GM18873 (cell line): ENCODE data around the gene ABHD4.
"Not testable (repeated sequence)": the region's sequence is repeated elsewhere in the genome, so short reads cannot be mapped to it uniquely, and the experiment has no call there.

Source experiments
- ATAC-seq: cut with Tn5 transposase; IDR thresholded peaks from one replicate; pipeline ENCODE4 v1.9.1; 2021; ENCODE audit warnings: mild to moderate bottlenecking, moderate library complexity, moderate number of reproducible peaks; ENCODE audit not compliant: unreplicated experiment, low FRiP score

Gene ABHD4, protein sequence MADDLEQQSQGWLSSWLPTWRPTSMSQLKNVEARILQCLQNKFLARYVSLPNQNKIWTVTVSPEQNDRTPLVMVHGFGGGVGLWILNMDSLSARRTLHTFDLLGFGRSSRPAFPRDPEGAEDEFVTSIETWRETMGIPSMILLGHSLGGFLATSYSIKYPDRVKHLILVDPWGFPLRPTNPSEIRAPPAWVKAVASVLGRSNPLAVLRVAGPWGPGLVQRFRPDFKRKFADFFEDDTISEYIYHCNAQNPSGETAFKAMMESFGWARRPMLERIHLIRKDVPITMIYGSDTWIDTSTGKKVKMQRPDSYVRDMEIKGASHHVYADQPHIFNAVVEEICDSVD

DNA sequence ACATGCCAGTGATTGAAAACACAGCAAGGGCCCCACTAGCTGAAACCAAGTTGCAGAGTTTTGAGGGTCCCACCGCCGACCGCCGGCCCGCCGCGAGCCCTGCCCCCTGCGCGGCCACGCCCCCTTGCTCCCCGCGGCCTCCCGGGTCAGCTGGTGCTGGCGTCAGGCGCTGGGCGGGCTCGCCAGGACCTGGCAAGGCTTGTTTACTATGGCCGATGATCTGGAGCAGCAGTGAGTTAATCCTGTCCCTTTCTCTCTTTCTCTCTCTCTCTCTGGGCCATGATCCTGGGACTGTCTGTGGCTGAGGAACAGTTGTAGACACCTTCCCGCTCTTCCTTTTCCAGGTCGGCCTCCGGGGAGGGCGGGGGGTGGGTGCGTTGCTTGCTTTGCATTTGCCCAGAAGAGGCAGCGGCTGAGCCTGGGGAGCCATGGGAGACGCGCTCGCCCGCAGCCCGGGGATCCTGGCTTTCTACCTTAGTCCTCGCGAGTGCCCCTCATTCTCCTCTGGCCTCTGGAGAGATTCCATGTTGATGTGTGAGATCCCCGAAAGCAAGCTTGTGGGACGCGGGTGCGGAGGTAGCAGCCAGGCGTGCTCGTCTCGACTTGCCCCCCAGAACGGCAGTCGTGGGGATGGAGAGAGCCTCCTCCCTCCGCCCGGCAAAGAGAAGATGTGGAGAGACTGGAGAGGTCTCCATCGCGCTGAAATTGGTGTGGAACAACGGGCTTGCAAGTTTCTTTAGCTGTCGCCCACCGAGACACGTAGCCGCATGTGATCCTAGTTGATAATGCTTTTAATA lies at the start of gene ABHD4:
Gene ABHD4, plus strand, starts transcription at position 202 of the 797 bp plus-strand sequence. Its CDS starts 7 bp downstream, at position 209.
- ATAC-seq: peak; percentile 48

DNA sequence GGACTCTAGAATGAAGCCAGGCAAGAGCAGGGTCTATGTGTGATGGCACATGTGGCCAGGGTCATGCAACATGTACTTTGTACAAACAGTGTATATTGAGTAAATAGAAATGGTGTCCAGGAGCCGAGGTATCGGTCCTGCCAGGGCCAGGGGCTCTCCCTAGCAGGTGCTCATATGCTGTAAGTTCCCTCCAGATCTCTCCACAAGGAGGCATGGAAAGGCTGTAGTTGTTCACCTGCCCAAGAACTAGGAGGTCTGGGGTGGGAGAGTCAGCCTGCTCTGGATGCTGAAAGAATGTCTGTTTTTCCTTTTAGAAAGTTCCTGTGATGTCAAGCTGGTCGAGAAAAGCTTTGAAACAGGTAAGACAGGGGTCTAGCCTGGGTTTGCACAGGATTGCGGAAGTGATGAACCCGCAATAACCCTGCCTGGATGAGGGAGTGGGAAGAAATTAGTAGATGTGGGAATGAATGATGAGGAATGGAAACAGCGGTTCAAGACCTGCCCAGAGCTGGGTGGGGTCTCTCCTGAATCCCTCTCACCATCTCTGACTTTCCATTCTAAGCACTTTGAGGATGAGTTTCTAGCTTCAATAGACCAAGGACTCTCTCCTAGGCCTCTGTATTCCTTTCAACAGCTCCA lies 48.7 kb upstream of the ABHD4 start:
- ATAC-seq: no peak

DNA sequence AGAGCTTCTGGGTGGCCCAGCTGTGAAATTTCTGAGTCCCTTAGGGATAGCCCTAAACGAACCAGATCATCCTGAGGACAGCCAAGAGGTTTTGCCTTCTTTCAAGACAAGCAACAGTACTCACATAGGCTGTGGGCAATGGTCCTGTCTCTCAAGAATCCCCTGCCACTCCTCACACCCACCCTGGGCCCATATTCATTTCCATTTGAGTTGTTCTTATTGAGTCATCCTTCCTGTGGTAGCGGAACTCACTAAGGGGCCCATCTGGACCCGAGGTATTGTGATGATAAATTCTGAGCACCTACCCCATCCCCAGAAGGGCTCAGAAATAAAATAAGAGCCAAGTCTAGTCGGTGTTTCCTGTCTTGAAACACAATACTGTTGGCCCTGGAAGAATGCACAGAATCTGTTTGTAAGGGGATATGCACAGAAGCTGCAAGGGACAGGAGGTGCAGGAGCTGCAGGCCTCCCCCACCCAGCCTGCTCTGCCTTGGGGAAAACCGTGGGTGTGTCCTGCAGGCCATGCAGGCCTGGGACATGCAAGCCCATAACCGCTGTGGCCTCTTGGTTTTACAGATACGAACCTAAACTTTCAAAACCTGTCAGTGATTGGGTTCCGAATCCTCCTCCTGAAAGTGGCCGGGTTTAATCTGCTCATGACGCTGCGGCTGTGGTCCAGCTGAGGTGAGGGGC lies 48.0 kb upstream of the ABHD4 start:
- ATAC-seq: peak; percentile 58

DNA sequence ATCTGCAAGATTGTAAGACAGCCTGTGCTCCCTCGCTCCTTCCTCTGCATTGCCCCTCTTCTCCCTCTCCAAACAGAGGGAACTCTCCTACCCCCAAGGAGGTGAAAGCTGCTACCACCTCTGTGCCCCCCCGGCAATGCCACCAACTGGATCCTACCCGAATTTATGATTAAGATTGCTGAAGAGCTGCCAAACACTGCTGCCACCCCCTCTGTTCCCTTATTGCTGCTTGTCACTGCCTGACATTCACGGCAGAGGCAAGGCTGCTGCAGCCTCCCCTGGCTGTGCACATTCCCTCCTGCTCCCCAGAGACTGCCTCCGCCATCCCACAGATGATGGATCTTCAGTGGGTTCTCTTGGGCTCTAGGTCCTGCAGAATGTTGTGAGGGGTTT lies 46.5 kb upstream of the ABHD4 start:
- ATAC-seq: no peak

DNA sequence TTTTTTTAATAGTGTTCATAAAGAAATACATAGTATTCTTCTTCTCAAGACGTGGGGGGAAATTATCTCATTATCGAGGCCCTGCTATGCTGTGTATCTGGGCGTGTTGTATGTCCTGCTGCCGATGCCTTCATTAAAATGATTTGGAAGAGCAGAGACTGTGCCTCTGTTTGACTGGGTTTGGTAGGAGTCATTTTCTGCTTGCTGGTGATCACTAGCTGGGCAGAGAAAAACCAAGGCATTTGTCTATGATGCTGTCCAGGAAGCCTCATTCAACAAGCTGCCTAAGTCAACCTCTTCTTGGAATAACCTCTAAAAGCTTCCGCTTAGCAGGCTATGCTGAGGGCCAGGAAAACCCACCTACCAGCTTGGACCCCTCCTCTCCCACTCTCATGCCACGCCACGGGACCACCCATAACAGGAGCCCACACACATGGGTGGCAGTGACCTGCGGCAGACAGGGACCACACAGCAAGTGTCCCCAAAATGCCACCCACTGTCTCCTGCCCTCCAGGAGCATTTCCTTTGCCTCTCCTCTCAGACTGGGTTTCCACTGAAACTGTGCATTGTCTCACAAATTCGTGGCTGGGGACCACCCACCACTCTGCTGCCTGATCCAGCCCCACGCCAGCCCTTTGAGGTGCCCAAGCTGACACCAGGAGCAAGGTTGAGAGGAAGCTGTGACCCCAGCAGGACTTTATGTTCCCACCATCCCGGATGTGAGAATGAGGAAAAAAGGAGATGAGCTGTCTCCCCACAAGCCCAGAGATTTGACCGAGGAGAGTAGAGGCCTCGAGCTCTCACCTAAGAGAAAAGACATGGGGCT lies 45.9 kb upstream of the ABHD4 start:
- no peak for ATAC-seq

DNA sequence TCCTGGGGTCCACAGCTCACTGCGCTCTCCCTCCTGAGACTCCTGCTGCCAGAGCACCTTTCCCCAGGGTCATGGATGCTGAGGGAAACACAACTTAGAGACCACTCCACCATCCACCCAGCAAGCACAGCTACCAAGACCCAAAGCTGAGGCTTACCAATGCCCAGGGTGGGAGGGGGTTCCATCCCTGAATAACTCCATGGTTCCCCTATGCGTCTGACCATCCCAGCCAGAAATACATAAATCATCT lies 45.3 kb upstream of the ABHD4 start:
- no peak for ATAC-seq

DNA sequence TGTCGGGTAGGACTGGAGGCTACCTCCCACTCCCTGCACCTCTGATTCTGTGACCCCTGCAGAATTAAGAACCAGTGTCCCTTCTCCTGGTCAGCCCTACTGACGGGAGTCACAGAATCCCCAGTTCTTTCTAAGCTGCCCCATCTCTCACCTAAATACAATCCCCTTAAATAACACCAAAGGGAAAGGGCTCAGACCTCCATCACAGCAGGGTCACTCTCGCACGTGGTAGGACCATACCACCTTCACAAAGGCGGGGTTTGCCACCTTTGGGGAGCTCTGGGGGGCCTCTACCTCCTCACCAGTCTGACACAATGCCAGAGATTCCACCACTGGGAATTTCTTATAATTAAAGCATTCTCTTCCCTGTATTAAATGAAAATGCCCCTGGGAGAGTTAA lies 44.7 kb upstream of the ABHD4 start:
- no peak for ATAC-seq

DNA sequence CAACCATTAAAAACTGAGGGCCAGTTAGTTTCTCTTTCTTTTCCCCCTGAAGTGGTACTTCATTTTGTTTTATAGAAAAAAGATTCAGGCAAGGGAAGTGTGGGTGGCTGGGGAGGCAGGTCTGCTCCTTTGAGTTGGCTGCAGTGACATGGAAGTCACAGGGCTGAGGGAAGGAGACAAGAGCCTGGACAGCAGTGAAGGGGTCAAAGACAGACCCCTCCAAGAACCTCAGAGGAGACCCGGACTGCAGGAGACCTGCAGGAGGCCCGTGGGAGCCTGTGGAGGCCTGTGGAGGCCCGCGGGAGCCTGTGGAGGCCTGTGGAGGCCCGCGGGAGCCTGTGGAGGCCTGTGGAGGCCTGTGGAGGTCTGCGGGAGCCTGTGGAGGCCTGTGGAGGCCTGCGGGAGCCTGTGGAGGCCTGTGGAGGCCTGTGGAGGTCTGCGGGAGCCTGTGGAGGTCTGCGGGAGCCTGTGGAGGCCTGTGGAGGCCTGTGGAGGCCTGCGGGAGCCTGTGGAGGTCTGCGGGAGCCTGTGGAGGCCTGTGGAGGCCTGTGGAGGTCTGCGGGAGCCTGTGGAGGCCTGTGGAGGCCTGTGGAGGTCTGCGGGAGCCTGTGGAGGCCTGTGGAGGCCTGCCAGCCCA lies 44.1 kb upstream of the ABHD4 start:
- ATAC-seq: not testable (repeated sequence)

DNA sequence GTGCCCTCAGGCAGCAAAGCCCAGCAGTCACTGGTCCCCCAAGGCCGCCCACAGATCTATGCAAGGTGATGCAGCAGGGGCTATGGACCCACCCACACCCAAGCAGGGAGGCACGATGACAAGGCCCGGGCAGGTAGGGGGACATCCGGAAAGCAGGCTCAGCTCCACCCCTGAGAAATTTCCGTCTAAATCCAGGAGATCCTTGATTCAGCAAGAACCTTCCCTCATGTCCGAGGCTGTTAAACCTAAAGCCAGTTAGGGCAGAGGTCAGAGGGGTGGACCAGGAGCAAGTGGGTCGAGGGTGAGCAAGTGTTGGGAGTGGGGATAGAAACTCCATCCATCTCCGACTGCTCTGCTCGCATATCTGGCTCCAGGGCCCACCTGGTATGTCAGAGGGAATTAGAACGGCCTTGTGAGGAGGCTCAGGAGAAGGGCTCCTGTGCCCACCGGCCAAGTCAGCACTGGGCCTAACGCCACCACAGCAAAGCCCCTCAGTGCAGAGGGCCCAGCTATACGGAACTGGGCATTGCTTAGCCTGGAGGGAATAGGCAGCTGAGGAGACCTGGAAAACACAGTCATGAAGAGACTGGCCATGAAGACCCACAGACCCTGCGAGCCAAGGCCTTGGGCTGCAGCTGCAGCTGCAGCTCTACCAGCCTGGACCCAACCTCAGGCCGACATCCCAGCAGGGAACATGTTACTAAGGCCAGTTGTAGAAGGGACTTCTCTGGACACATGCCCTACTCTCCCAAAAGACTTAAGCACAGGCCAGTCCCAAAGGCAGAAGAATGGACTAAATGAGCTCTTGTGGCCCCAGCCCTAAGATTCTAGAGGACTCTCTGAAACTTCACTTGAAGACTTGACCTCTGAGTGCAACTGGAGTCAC lies 43.4 kb upstream of the ABHD4 start:
- no peak for ATAC-seq

DNA sequence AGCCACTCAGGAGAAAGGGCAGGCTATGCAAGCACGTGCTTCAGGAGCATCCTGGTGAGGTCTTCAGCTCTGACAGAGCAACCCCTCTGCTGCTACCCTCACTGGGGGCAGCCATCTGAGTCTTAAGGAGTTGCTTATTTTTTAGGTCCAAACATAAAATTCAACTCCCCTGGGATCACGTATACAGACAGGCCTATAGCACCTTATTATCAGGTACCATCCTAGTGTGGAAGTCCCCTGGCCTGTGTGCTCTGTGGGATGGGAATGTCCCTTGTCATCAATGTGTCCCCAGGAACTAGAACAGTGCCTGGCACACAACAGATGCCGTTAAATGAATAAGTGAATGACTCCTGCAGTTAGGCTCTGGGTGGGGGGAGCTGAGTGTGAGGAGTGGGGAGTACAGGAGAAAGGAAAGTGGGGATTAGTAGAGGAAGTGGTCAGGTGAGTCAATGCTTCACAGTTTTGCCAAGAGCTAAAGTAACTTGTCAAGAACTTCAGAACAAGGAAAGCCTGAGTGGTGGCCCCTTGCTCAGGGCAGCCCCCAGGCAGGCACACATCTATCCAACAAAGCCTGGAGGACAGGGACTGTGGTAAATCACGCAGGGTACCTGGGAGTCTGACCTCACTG lies 42.6 kb upstream of the ABHD4 start:
- peak; percentile 9 for ATAC-seq

DNA sequence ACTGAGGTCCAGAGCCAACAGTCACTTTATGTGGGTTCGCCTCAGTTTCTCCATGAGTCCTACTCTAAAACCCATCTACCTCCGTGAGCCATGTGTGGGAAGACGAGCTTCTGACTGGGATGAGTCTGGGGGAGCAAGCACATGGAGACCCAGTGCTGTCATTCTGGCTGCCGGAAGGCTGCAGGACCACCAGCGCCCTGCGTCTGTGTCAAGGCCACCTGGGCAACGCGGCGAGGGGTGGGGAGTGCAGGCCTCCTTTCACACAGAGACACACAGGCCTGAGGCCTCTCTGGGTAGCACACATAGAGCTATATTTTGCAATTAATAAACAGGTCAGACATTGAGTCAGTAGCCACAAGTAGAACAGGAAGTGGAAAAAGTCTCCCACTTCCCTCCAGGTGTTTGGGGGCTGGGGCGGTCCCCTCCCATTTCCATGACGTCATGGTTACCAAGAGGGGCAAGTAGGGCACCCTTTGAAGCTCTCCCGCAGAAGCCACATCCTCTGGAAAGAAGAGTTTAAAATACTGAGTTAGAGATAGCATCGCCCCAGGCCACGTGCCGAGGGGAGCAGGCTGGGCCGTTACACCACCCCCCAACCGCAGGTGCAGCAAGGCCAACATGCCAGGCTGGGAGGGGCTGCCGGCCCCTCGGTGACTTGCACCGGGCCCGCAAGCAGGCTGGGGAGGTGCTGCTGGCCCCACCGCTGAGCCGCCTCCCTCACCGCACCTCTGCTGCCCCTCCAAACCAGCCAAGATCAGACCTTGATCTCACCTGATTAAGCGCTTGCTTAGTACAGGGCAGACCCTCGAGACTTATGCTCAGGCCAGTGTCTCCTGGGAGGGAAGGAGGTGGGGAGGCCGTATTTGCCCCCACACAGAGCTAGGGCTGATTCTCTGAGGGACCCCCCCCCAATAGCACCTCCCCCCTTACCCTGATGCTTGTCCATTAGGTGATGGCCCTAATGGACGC lies 41.8 kb upstream of the ABHD4 start:
- ATAC-seq: peak; percentile 78

DNA sequence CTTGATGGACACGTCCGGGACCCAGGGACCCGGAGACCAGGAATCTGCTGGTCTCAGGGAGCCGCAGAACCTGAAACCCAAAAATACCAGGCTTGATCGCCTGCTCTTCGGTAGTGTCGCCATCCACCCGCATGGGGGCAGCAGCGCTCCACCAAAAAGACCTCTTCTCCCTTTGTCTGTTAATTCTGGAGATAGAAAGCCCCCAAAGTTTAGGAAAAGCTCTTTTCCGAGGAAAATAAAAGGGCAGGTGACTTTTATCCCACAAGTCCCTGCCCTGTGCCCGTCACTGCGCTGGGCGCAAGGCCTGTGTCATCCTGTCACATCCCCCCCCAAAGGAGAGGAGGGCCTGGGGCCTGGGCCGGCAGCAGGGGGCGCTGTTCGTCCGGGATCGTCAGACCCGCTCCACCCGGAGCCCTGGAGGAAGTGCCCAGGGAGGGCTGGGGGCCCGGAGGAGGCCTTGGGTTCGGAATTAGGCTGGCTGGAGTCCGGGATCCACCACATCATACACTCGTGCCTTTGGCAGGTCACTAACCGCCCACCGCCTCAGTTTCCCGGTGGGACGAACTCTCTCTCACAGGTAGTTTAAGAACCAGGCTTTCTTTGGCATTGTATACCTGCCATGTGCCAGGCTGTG lies 41.0 kb upstream of the ABHD4 start:
- peak; percentile 24 for ATAC-seq

DNA sequence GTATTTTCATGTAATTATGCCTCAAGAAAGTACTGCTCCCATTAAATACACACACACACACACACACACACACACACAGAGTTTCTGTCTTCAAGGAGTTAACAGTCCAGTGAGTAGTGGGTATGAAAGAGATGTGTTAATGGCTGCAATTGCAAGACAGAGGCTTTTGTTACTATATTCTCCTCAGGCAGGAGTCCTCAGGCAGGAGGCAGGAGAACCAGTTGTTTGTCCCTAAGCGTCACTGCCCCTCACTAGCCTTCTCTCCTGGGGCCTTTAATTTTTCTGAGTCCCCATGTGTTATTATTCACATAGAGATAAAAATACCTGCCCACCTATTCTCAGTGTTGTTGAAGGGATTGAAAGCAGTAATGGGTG lies 40.3 kb upstream of the ABHD4 start:
- no peak for ATAC-seq

DNA sequence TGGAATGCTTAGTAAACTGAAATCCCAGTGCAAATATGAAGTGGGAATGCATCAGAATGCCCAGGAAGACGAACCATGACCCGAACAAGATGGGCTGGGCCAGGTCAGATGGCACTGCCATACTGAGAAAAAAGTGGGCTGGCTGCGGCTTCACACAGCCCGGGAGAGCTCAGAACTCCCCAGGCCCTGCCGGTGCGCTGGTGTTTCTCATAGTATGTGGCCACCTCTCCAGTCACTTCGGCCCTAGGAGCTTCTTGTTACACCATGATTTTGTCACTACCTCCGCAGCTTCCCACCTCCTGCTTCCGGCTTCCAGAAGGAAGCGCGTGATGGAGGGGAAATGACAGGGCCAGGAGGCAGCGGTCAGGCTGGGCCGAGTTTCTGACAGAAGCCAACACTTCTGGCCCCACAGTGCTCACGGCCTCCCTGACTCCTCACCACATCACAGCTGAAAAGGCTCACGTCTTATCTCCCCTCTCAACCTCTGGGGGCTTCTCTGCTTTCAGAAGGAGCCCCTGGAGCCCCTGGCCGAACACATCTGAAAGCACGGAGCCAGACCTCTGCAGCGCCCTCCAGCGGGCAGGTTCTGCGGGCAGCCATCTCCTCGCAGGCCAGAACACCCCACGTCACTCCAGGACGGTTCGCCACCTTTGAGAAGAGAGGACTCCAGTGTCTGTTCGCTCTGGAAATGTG lies 39.7 kb upstream of the ABHD4 start:
- ATAC-seq: no peak

DNA sequence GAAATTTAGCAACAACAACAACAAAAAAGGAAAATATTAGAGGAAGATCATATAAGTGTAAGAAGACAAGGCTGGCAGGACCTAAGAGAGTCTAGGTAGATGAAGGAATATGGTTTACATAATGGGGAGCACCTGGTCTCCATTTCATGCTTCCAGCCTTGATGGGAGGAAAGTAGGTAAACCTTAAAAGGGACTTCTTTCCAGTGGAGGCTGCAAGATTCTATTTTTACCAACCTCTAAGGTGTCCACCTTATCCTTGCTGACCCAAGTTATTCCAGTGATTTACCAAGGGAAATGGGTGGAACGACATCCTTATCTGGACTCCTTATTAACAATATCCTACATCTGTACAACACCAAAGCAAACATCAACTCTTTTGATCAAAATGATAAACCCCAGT lies 39.1 kb upstream of the ABHD4 start:
- no peak for ATAC-seq

DNA sequence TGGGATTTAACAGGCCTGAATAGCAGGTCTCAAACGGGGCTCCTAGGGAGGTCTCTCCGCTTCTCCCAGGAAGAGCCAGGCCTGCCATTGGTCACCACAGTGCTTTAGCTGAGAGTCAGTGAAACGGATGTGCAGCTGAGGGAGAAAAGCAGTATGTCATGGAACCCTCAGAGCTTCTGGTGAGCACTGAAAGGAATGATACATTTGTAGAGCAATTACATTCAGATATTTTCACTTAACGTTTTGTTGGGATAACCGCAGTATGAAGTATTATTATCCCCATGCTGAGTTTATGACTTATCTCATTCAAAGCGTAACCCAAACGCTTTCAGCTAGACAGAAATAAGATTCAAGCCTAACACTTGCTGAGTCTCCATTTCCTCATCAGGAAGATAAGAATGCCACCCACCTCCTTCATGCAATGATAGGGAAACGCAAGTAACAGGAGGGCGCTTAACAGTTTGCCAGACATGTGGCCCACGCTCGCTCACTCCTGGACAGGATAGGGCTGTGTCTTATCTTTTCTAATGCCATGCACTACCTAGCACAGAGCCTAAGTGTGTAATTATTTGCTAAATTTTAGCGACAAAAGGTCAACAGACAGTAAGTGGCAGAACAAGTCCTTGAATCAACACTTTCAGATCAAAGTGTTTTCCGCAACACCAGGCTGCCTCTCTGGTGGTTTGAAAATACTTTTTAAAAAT lies 37.3 kb upstream of the ABHD4 start:
- no peak for ATAC-seq
